Ovary (tissue), 9 donors: ENCODE measurements around the gene ERMARD. TPM values are rescaled to one million over a fixed set of nuclear protein-coding genes. Genes with fewer than 3 reads are reported as not detected.

Experiments
- DNase-seq, 5 donors: peaks; one replicate each; pipeline ENCODE4 v3.0.0-alpha.2; 2019 to 2020
- H3K27ac ChIP-seq, 2 donors: fragments of 200-600 bp; one replicate each; pipeline versions ENCODE4 v1.5.1 to v1.8.0; 2019 to 2022
- H3K27me3 ChIP-seq: fragments of 200-600 bp; one replicate; pipeline ENCODE4 v1.8.0; 2022
- H3K36me3 ChIP-seq: fragments of 200-600 bp; sonication (generic); one replicate; pipeline ENCODE4 v1.5.1; 2019
- H3K4me1 ChIP-seq: one replicate; pipeline ENCODE4 v1.8.1; 2013; ENCODE audit warnings: mild to moderate bottlenecking, moderate library complexity; ENCODE audit not compliant: insufficient read depth
- H3K4me3 ChIP-seq: fragments of 200-600 bp; sonication (generic); one replicate; pipeline ENCODE4 v1.5.1; 2017
- H3K9me3 ChIP-seq, 2 donors: fragments of 200-600 bp in 1 of 2; sonication (generic) in 1 of 2; one replicate each; pipeline versions ENCODE4 v1.5.1 to v1.8.1; 2013 to 2019; ENCODE audit warnings: mild to moderate bottlenecking in 1 of 2, moderate library complexity in 1 of 2
- EP300 ChIP-seq: sonication (generic); formaldehyde crosslinking; IDR thresholded peaks from one replicate; pipeline ENCODE4 v1.6.1; 2017; ENCODE audit warnings: antibody characterized with exemption
- POLR2A ChIP-seq: fragments of 450-650 bp; IDR thresholded peaks from one replicate; pipeline ENCODE4 v1.6.1; 2017; ENCODE audit warnings: antibody characterized with exemption, mild to moderate bottlenecking, moderate library complexity
- WGBS, 3 donors: extraction: QIAGEN DNeasy Blood & Tissue Kit in 1 of 3; methylation state at CpG; one replicate each; pipeline versions ENCODE4 v1.1.5 to v1.1.7; 2013 to 2017; 5-methylcytosine and 5-hydroxymethylcytosine counted together
- intact Hi-C, 4 donors: fragments of 100-400 bp; cut with DNase I; formaldehyde crosslinking; loops; one replicate each; pipeline versions ENCODE4 v1.11.0 to v1.15.1; 2022 to 2023
- polyA plus RNA-seq, 2 donors: library from polyadenylated mRNA; stranded (reverse); fragments of 200-250 nt in 1 of 2; fragments of 350-450 nt in 1 of 2; fragmentation: Illumina TruSeq in 1 of 2; extraction: RNeasy Lipid Tissue Mini Kit (QIAGEN cat#74804) in 1 of 2; gene quantifications; one replicate each; pipeline ENCODE4 v1.2.3, GENCODE V29; 2013 to 2014
- total RNA-seq, 7 donors: library from RNA; depleted of rRNA in 2 of 7; stranded (reverse); fragments of >200 nt in 2 of 7; fragmentation: NEBNext Ultra II Directional in 3 of 7; extraction: Animal tissue kit (Norgen Biotek cat#: 25700) in 3 of 7; gene quantifications; one replicate each; pipeline versions ENCODE4 v1.1.0 to v1.2.4, GENCODE V29; 2016 to 2023
- TF ChIP-seq, protein P1 (sequence below), 3 donors: fragments of 450-650 bp in 2 of 3; fragments of 200-600 bp in 1 of 3; IDR thresholded peaks; one replicate each; pipeline versions ENCODE4 v1.5.1 to v1.8.0; 2016 to 2022; ENCODE audit warnings: antibody characterized with exemption in 3 of 3, mild to moderate bottlenecking in 1 of 3
- donor health status: DM: no; HTN: no; CAD: no; lungs with moderate emphysema.
- donor health status: DM: no; HTN: no; CAD: no.
- donor health status: Bipolar disorder and iron deficiency.
- donor health status: DM: yes; HTN: yes; CAD: no.
- donor health status: DM: no; HTN: no; CAD: no.
- donor health status: DM: yes; HTN: yes; CAD: no.

Gene ERMARD
- total and polyA plus RNA-seq, 9 donors, result 15.9 to 38.0 (median 27.0) TPM

- 76 to 86% (median 81%) methylated on average over 13 of the region's 13 CpGs for WGBS, 3 donors
- H3K27ac ChIP-seq, result no peak overlapping the region
Measured at GRCh38 chr6:169794317-169795055, 43.1 kb downstream of the ERMARD start.

DNA sequence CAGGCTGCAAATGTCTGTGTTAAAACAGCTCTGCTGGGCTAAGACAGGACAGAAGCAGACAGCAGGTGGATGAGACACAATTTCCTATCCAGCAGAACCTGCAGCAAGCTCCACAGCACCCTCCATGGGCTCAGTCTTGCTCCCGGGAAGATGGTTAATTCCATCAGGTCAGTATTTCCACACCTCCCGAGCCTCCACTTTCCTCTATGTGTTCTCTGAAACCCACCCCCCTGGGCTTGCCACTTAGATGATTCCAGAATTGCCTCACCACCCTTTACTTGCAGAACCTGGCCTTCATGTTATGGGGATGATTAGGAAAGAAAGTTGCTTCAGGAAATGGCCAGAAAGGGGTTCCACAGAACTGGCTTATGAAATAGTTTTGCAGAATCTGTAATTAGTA, 43.8 kb downstream of the ERMARD start:
- DNase-seq, result no peak

More at GRCh38 chr6:169794317-169795055, 43.1 kb downstream of the ERMARD start:
- DNase-seq, result no peak
- TF ChIP-seq, protein P1, sequence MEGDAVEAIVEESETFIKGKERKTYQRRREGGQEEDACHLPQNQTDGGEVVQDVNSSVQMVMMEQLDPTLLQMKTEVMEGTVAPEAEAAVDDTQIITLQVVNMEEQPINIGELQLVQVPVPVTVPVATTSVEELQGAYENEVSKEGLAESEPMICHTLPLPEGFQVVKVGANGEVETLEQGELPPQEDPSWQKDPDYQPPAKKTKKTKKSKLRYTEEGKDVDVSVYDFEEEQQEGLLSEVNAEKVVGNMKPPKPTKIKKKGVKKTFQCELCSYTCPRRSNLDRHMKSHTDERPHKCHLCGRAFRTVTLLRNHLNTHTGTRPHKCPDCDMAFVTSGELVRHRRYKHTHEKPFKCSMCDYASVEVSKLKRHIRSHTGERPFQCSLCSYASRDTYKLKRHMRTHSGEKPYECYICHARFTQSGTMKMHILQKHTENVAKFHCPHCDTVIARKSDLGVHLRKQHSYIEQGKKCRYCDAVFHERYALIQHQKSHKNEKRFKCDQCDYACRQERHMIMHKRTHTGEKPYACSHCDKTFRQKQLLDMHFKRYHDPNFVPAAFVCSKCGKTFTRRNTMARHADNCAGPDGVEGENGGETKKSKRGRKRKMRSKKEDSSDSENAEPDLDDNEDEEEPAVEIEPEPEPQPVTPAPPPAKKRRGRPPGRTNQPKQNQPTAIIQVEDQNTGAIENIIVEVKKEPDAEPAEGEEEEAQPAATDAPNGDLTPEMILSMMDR (IDR thresholded peaks at IDR 0.05), result no peak
- TF ChIP-seq EP300 (no peak), POLR2A (no peak)
- intact Hi-C loops, result loop anchor here in 2 of 4 donors (5.0 kb wide), 2 partner anchors 498 to 733 kb away; partner anchors contain the start of gene DLL1 (in 1 of the 2)
- Histone ChIP-seq H3K36me3 (no peaks in the 10 kb centered on the region), H3K9me3 (no peaks in the 10 kb centered on the region), H3K27me3 (no peaks in the 10 kb centered on the region), H3K4me1 (no peaks in the 10 kb centered on the region), H3K4me3 (no peak overlapping the region)

DNA sequence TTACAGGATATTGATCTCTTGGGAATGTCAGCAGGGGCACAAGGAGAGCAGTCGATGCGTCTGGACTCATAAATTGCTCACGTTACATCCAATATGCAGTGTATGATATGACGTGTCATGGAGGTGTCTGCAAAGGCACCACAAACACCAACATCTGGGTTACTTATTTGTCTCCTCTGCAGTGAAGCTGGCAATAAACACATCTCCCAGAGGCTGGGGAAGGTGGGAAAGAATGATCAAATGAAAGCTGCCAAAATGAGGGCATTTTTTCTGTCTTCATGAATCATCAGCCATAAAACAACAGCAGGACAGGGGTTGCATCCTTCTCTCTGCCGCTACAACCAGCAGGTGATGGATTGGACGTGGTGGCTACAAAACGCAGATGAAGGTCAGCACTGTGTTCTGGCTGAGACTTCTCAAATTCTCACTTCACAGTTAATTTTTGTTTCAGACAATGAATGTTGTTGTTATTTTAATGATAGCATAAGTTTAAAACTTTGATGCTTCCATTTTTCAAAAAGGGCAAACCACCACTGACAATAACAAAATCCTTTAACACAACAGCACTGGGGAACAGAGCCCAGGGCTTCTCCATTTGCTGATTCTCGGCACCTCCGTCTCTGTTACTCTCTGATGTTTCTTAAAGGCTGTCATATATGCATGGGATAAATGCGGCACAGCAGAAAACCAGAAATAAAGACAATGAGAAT, 47.5 kb downstream of the ERMARD start:
- Histone ChIP-seq H3K9me3 (no peaks in the 10 kb centered on the region), H3K27ac (no peak overlapping the region), H3K4me3 (no peak overlapping the region), H3K4me1 (no peaks in the 10 kb centered on the region), H3K27me3 (no peaks in the 10 kb centered on the region), H3K36me3 (no peaks in the 10 kb centered on the region)
- no peak for TF ChIP-seq EP300
- no peak for TF ChIP-seq POLR2A
- TF ChIP-seq, protein P1 (IDR thresholded peaks at IDR 0.05), result no peak
- DNase-seq, result no peak
- intact Hi-C loops, result no loop called here
- WGBS, 3 donors, result 35 to 68% (median 49%) methylated on average over 10 of the region's 10 CpGs

More for the DNA sequence above, 43.8 kb downstream of the ERMARD start:
- no peaks in the 10 kb centered on the region for H3K9me3 ChIP-seq
- no peak overlapping the region for H3K27ac ChIP-seq
- WGBS, 3 donors, result 68 to 77% (median 70%) methylated on average over 2 of the region's 2 CpGs
- no peaks in the 10 kb centered on the region for H3K4me1 ChIP-seq
- intact Hi-C loops, result no loop called here
- H3K36me3 ChIP-seq, result no peaks in the 10 kb centered on the region
- TF ChIP-seq EP300, result no peak
- TF ChIP-seq POLR2A, result no peak
- TF ChIP-seq, protein P1 (IDR thresholded peaks at IDR 0.05), result no peak
- H3K4me3 ChIP-seq, result no peak overlapping the region
- no peaks in the 10 kb centered on the region for H3K27me3 ChIP-seq

DNA sequence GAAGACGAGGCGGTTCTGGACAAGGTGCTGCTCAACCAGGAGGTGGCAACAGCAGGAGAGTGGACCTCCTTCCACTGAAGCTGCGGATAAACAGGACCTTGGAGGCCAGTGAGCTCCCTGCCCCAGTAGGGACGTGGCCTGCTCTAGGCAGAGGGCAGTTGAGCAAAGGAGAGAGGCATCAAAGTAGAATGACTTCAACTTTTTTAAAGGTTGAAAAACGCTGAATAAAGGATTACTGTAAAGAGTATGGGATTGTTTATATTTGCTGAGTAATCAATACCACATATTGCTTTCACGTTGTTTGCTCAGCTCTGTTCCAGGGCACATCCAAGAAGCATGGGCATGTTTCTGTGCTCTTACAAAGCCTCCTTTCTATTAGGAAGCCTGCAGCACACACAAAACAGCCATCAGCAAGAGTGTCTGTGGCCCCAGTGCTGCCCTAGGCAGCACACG, 48.1 kb downstream of the ERMARD start:
- H3K27ac ChIP-seq, result no peak overlapping the region
- no peaks in the 10 kb centered on the region for H3K36me3 ChIP-seq
- H3K4me3 ChIP-seq, result no peak overlapping the region
- no peaks in the 10 kb centered on the region for H3K27me3 ChIP-seq
- WGBS, 3 donors, result 63 to 76% (median 74%) methylated on average over 7 of the region's 7 CpGs
- H3K4me1 ChIP-seq, result no peaks in the 10 kb centered on the region
- intact Hi-C loops, result no loop called here
- DNase-seq, result no peak
- H3K9me3 ChIP-seq, result no peaks in the 10 kb centered on the region
- TF ChIP-seq EP300 (no peak), POLR2A (no peak)
- TF ChIP-seq, protein P1 (IDR thresholded peaks at IDR 0.05), result no peak
